ENCODE results near the gene MYG1. TPM values are rescaled to one million over a fixed set of nuclear protein-coding genes. Genes with fewer than 3 reads are reported as not detected.
A peak's percentile ranks its signal among the peaks of the same experiment; 100 is the strongest.

The MYG1 gene
- total and polyA plus RNA-seq, 4 donors, result 31.4 to 93.5 (median 79.7) TPM

DNA sequence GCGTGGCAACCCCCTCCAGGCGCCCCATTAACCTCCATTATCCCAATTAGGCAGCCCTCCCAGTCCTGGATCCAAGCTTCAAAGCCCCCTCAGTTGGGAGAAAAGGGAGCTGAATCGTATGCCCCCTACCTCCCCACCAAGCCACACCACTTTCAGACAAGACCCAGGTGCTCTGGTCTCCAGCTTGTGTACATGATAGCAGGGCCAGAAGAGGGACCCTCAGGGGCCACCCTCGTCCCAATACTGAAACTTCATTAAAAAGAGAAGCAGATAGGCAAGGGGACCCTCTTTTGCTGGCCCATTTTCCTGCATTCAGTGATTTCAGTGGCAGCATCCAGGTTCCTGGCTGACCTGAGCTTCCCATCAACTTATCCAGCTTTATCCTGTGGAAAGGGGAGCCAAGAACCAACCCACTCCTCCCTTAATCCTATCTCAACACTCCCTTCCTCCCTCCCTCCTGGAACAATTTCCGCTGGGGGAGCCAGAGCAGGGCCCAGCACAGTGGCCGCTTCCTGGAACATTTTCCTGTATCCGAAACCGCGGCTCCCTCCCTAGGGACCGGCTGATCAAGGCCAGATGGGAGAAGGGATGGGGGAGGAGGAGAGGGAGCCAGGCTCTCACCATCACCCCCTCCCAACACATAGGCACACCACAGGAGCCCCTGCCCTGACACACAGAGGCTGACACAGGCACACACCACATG is 46.1 kb downstream of the MYG1 start:
- DNase-seq (ENCODE audit: low read depth in 4 of 6, low spot score in 6 of 6), result peak in 1 of 6 donors; percentile 44
- H3K27me3 ChIP-seq (ENCODE audit: control insufficient read depth, insufficient read depth, low read length), result no peaks in the 10 kb centered on the region
- H3K4me1 ChIP-seq (ENCODE audit: control insufficient read depth, insufficient read depth, low read length), result peaks cover 18% of the 10 kb centered on the region
- H3K9me3 ChIP-seq (ENCODE audit: control insufficient read depth, insufficient read depth, low read length), result no peaks in the 10 kb centered on the region
- H3K4me3 ChIP-seq (ENCODE audit: low read depth, low read length), result peak overlapping the region; percentile 75
- H3K36me3 ChIP-seq (ENCODE audit: control insufficient read depth, insufficient read depth, low read length), result no peaks in the 10 kb centered on the region
- 23% methylated on average over 2 of the region's 10 CpGs for WGBS (ENCODE audit: insufficient coverage)
- H3K27ac ChIP-seq (ENCODE audit: low read depth, low read length), result peak overlapping the region; percentile 95

DNA sequence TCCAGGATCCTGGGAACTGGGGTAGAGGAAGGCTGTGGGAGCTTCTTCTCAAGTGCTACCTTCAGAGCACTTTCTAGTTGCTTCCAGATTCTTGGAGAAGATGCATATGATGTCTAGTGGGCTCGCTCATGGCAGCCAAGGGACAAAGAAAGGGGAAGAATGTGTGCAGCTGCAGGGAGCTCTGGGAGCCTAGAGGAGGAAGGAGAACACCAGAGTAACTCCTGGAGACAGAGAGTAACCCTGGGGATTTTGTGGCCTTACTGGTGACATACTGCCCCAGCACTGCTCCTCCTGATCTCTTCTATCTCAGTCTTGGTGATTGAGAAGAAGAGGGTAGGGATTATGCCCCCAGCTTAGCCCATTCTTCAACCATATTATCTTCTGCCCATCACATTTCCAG is 47.0 kb downstream of the MYG1 start:
- WGBS (ENCODE audit: insufficient coverage), result 71% methylated on average over 1 of the region's 1 CpG

DNA sequence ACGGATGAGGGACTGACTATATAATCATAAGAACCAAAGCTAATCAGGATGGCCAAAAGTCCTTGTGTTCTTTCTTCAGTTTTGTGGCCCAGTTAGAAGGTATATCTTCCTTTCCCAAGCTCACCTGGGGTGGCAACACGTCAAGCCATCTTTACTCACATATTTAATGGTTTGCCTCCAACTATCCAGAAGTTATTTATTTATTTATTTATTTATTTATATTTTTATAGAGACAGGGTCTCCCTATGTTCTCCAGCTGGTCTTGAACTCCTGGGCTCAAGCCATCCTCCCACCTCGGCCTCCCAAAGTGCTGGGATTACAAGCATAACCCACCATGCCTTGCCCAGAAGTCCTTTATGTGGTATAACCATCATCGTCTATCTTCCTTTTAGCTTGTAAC is 48.4 kb downstream of the MYG1 start:
- no peaks in the 10 kb centered on the region for H3K9me3 ChIP-seq (ENCODE audit: control insufficient read depth, insufficient read depth, low read length)
- no peak for DNase-seq (ENCODE audit: low read depth in 4 of 6, low spot score in 6 of 6)
- H3K27me3 ChIP-seq (ENCODE audit: control insufficient read depth, insufficient read depth, low read length), result no peaks in the 10 kb centered on the region
- 75% methylated on average over 1 of the region's 4 CpGs for WGBS (ENCODE audit: insufficient coverage)
- no peak overlapping the region for H3K4me3 ChIP-seq (ENCODE audit: low read depth, low read length)
- H3K36me3 ChIP-seq (ENCODE audit: control insufficient read depth, insufficient read depth, low read length), result no peaks in the 10 kb centered on the region
- H3K27ac ChIP-seq (ENCODE audit: low read depth, low read length), result no peak overlapping the region
- H3K4me1 ChIP-seq (ENCODE audit: control insufficient read depth, insufficient read depth, low read length), result peaks cover 18% of the 10 kb centered on the region

More for the DNA sequence above, 47.0 kb downstream of the MYG1 start:
- no peak overlapping the region for H3K4me3 ChIP-seq (ENCODE audit: low read depth, low read length)
- no peaks in the 10 kb centered on the region for H3K9me3 ChIP-seq (ENCODE audit: control insufficient read depth, insufficient read depth, low read length)
- H3K27ac ChIP-seq (ENCODE audit: low read depth, low read length), result no peak overlapping the region
- H3K4me1 ChIP-seq (ENCODE audit: control insufficient read depth, insufficient read depth, low read length), result peaks cover 18% of the 10 kb centered on the region
- no peak for DNase-seq (ENCODE audit: low read depth in 4 of 6, low spot score in 6 of 6)
- H3K27me3 ChIP-seq (ENCODE audit: control insufficient read depth, insufficient read depth, low read length), result no peaks in the 10 kb centered on the region
- H3K36me3 ChIP-seq (ENCODE audit: control insufficient read depth, insufficient read depth, low read length), result no peaks in the 10 kb centered on the region

DNA sequence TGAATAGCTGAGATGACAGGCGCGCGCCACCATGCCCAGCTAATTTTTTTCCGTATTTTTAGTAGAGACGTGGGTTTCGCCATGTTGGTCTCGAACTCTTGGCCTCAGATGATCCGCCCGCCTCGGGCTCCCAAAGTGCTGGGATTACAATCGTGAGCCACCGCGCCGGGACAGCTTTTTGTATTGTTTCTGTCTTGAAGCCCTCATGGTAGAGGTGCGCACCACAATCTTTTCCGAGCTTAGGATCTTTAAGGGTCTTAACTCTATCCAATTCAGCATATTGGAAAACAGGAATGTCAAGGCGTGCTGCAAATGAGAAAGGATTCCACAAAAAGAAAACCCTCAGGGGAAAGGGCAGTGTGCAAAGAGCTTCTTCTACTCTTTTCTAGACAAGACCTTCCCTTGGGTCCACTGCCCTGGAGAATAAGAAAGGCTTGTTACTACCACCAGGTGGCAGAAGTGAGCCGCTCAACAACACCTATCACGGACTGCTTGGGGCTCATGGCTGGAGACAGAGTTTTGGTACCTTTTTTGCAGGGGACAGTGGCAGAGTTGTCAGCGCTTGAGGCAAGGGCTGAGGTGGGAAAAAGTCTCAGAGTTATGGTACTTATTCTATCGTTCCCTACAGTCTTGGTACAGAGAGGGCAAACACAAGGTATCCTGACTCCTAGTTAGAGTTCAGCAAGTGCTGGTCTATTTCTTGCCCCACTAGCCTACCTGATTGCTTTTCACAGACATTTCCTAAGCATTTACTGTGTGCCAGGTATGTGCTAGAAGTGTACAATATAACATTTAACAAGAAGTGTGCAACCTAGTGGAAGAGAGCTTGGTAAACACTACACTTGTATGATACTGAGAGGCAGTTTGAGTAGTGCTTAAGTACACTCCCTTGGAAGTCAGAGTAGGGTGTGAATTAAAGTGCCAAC is 53.1 kb downstream of the MYG1 start:
- WGBS (ENCODE audit: insufficient coverage), result 75% methylated on average over 19 of the region's 21 CpGs
- H3K4me1 ChIP-seq (ENCODE audit: control insufficient read depth, insufficient read depth, low read length), result no peaks in the 10 kb centered on the region
- DNase-seq (ENCODE audit: low read depth in 4 of 6, low spot score in 6 of 6), result peak; percentile 67 to 95 (median 80)
- H3K9me3 ChIP-seq (ENCODE audit: control insufficient read depth, insufficient read depth, low read length), result no peaks in the 10 kb centered on the region
- no peak overlapping the region for H3K4me3 ChIP-seq (ENCODE audit: low read depth, low read length)
- H3K27ac ChIP-seq (ENCODE audit: low read depth, low read length), result no peak overlapping the region
- no peaks in the 10 kb centered on the region for H3K36me3 ChIP-seq (ENCODE audit: control insufficient read depth, insufficient read depth, low read length)
- H3K27me3 ChIP-seq (ENCODE audit: control insufficient read depth, insufficient read depth, low read length), result no peaks in the 10 kb centered on the region

DNA sequence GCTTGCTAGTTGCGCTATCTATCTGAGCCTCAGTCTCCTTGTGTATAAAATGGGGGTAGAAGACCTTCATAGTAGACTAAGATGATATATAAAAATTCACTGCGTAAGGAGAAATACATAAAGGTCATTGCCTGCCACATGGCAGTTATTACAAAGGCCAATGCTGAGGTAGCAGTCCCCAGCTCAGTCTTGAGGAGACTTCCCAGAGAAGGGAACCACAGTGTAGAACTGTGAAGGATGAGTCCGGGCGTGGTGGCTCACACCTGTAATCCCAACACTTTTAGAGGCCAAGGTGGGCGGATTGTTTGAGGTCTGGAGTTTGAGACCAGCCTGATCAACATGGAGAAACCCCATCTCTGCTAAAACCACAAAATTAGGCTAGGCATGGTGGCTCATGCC is 53.8 kb downstream of the MYG1 start:
- H3K9me3 ChIP-seq (ENCODE audit: control insufficient read depth, insufficient read depth, low read length), result no peaks in the 10 kb centered on the region
- H3K4me1 ChIP-seq (ENCODE audit: control insufficient read depth, insufficient read depth, low read length), result no peaks in the 10 kb centered on the region
- no peak overlapping the region for H3K27ac ChIP-seq (ENCODE audit: low read depth, low read length)
- no peaks in the 10 kb centered on the region for H3K27me3 ChIP-seq (ENCODE audit: control insufficient read depth, insufficient read depth, low read length)
- no CpG with 5 or more reads among the region's 5 CpGs for WGBS (ENCODE audit: insufficient coverage)
- no peak overlapping the region for H3K4me3 ChIP-seq (ENCODE audit: low read depth, low read length)
- H3K36me3 ChIP-seq (ENCODE audit: control insufficient read depth, insufficient read depth, low read length), result no peaks in the 10 kb centered on the region
- no peak for DNase-seq (ENCODE audit: low read depth in 4 of 6, low spot score in 6 of 6)

DNA sequence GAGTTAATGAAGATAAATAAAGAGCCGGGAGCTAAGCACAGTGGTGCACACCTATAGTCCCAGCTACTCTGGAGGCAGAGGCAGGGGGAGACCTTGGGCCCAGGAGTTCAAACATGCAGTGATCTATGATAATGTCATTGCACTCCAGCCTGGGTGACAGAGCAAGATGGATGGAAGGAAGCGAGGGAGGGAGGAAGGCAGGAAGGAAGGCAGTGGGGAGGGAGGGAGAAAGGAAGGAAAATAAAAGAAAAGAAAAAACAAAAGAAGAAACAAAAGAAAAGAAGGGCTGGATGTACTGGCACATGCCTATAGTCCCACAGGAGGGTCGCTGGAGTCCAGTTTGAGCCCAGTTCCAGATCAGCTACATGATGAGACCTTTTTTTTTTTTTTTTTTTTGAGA is 55.6 kb downstream of the MYG1 start:
- Histone ChIP-seq H3K4me1 (ENCODE audit: control insufficient read depth, insufficient read depth, low read length) (no peaks in the 10 kb centered on the region), H3K9me3 (ENCODE audit: control insufficient read depth, insufficient read depth, low read length) (no peaks in the 10 kb centered on the region), H3K36me3 (ENCODE audit: control insufficient read depth, insufficient read depth, low read length) (no peaks in the 10 kb centered on the region), H3K27ac (ENCODE audit: low read depth, low read length) (no peak overlapping the region), H3K27me3 (ENCODE audit: control insufficient read depth, insufficient read depth, low read length) (no peaks in the 10 kb centered on the region), H3K4me3 (ENCODE audit: low read depth, low read length) (no peak overlapping the region)
- no peak for DNase-seq (ENCODE audit: low read depth in 4 of 6, low spot score in 6 of 6)
- 42% methylated on average over 3 of the region's 3 CpGs for WGBS (ENCODE audit: insufficient coverage)

Other genes starting within 250 kb of the MYG1 start
- 100 to 1,000 TPM in 1 of 2 donors, 10 to 100 TPM in 1; 23.1 to 117 TPM for gene TNS2, start 249.6 kb upstream of the MYG1 start, total RNA-seq
- 100 to 1,000 TPM; 102 to 142 TPM for gene TNS2, start 249.6 kb upstream of the MYG1 start, polyA plus RNA-seq (ENCODE audit: insufficient read length in 2 of 2)
- gene SPRYD3, start 220.3 kb upstream of the MYG1 start, total RNA-seq, result 10 to 100 TPM; 34.1 to 34.5 TPM
- 10 to 100 TPM; 74.1 to 76.2 TPM for gene SPRYD3, start 220.3 kb upstream of the MYG1 start, polyA plus RNA-seq (ENCODE audit: insufficient read length in 2 of 2)
- 100 to 1,000 TPM in 1 of 2 donors, 10 to 100 TPM in 1; 96.6 to 149 TPM for gene IGFBP6, start 202.0 kb upstream of the MYG1 start, total RNA-seq
- 10 to 100 TPM; 33.5 to 74.9 TPM for gene IGFBP6, start 202.0 kb upstream of the MYG1 start, polyA plus RNA-seq (ENCODE audit: insufficient read length in 2 of 2)
- not detected for gene SOAT2, start 196.2 kb upstream of the MYG1 start, total RNA-seq
- under 1 TPM in 1 of 2 donors, not detected in 1; 0.21 TPM for gene SOAT2, start 196.2 kb upstream of the MYG1 start, polyA plus RNA-seq (ENCODE audit: insufficient read length in 2 of 2)
- gene ZNF740, start 119.0 kb upstream of the MYG1 start, total RNA-seq, result 10 to 100 TPM; 20.1 to 26.1 TPM
- gene ZNF740, start 119.0 kb upstream of the MYG1 start, polyA plus RNA-seq (ENCODE audit: insufficient read length in 2 of 2), result 10 to 100 TPM; 40.4 to 46.4 TPM
- gene CSAD, start 118.8 kb upstream of the MYG1 start, total RNA-seq, result 10 to 100 TPM; 22.3 to 34.4 TPM
- gene CSAD, start 118.8 kb upstream of the MYG1 start, polyA plus RNA-seq (ENCODE audit: insufficient read length in 2 of 2), result 100 to 1,000 TPM in 1 of 2 donors, 10 to 100 TPM in 1; 48.1 to 127 TPM
- under 1 TPM; 0.61 to 0.79 TPM for gene ITGB7, start 92.4 kb upstream of the MYG1 start, total RNA-seq
- gene ITGB7, start 92.4 kb upstream of the MYG1 start, polyA plus RNA-seq (ENCODE audit: insufficient read length in 2 of 2), result under 1 TPM; 0.62 to 0.70 TPM
- 10 to 100 TPM; 12.2 to 18.2 TPM for gene RARG, start 67.5 kb upstream of the MYG1 start, total RNA-seq
- 10 to 100 TPM; 10.8 to 20.1 TPM for gene RARG, start 67.5 kb upstream of the MYG1 start, polyA plus RNA-seq (ENCODE audit: insufficient read length in 2 of 2)
- gene ESPL1, start 31.4 kb upstream of the MYG1 start, total RNA-seq, result 1 to 10 TPM; 3.0 to 4.5 TPM
- gene ESPL1, start 31.4 kb upstream of the MYG1 start, polyA plus RNA-seq (ENCODE audit: insufficient read length in 2 of 2), result 1 to 10 TPM; 6.0 to 9.2 TPM
- 100 to 1,000 TPM; 381 to 945 TPM for gene PFDN5, start 4.2 kb upstream of the MYG1 start, total RNA-seq
- 100 to 1,000 TPM; 566 to 570 TPM for gene PFDN5, start 4.2 kb upstream of the MYG1 start, polyA plus RNA-seq (ENCODE audit: insufficient read length in 2 of 2)
- 10 to 100 TPM; 27.2 to 69.4 TPM for gene AAAS, start 21.9 kb downstream of the MYG1 start, total RNA-seq
- 10 to 100 TPM; 63.4 to 84.3 TPM for gene AAAS, start 21.9 kb downstream of the MYG1 start, polyA plus RNA-seq (ENCODE audit: insufficient read length in 2 of 2)
- under 1 TPM; 0.22 to 0.30 TPM for gene SP7, start 36.7 kb downstream of the MYG1 start, total RNA-seq
- gene SP7, start 36.7 kb downstream of the MYG1 start, polyA plus RNA-seq (ENCODE audit: insufficient read length in 2 of 2), result under 1 TPM; 0.22 to 0.29 TPM
- 10 to 100 TPM; 38.1 to 55.2 TPM for gene SP1, start 80.5 kb downstream of the MYG1 start, total RNA-seq
- gene SP1, start 80.5 kb downstream of the MYG1 start, polyA plus RNA-seq (ENCODE audit: insufficient read length in 2 of 2), result 10 to 100 TPM; 31.3 to 32.6 TPM
- under 1 TPM; 0.50 to 0.61 TPM for gene AMHR2, start 124.2 kb downstream of the MYG1 start, total RNA-seq
- under 1 TPM in 1 of 2 donors, not detected in 1; 0.23 TPM for gene AMHR2, start 124.2 kb downstream of the MYG1 start, polyA plus RNA-seq (ENCODE audit: insufficient read length in 2 of 2)
- 10 to 100 TPM; 14.9 to 33.7 TPM for gene PRR13, start 142.0 kb downstream of the MYG1 start, total RNA-seq
- gene PRR13, start 142.0 kb downstream of the MYG1 start, polyA plus RNA-seq (ENCODE audit: insufficient read length in 2 of 2), result 10 to 100 TPM; 56.3 to 57.7 TPM
- 100 to 1,000 TPM; 287 to 360 TPM for gene PCBP2, start 152.4 kb downstream of the MYG1 start, total RNA-seq
- 100 to 1,000 TPM; 690 to 700 TPM for gene PCBP2, start 152.4 kb downstream of the MYG1 start, polyA plus RNA-seq (ENCODE audit: insufficient read length in 2 of 2)
- gene MAP3K12, start 199.8 kb downstream of the MYG1 start, total RNA-seq, result 10 to 100 TPM; 26.4 to 40.1 TPM
- 10 to 100 TPM; 53.9 to 75.6 TPM for gene MAP3K12, start 199.8 kb downstream of the MYG1 start, polyA plus RNA-seq (ENCODE audit: insufficient read length in 2 of 2)
- gene TARBP2, start 201.6 kb downstream of the MYG1 start, total RNA-seq, result 10 to 100 TPM; 22.5 to 43.6 TPM
- 10 to 100 TPM; 40.4 to 46.2 TPM for gene TARBP2, start 201.6 kb downstream of the MYG1 start, polyA plus RNA-seq (ENCODE audit: insufficient read length in 2 of 2)
- gene NPFF, start 207.8 kb downstream of the MYG1 start, total RNA-seq, result 1 to 10 TPM; 2.2 to 3.0 TPM
- gene NPFF, start 207.8 kb downstream of the MYG1 start, polyA plus RNA-seq (ENCODE audit: insufficient read length in 2 of 2), result 1 to 10 TPM; 5.9 to 7.7 TPM